Esophagus muscularis mucosa (tissue), 3 donors: ENCODE data around the gene DYNLL2.

Experiments
- POLR2A ChIP-seq: fragments of 450-650 bp; IDR thresholded peaks from one replicate; pipeline ENCODE4 v1.6.1; 2017; ENCODE audit warnings: antibody characterized with exemption, moderate library complexity, mild to moderate bottlenecking, low read depth
- TF ChIP-seq, protein P1 (sequence below), 3 experiments: fragments of 200-600 bp in 2 of 3; fragments of 450-650 bp in 1 of 3; sonication (generic) in 2 of 3; IDR thresholded peaks; one replicate each; pipeline ENCODE4 v1.5.1; 2017 to 2019; ENCODE audit warnings: antibody characterized with exemption in 3 of 3, mild to moderate bottlenecking in 2 of 3, moderate library complexity in 1 of 3

DNA sequence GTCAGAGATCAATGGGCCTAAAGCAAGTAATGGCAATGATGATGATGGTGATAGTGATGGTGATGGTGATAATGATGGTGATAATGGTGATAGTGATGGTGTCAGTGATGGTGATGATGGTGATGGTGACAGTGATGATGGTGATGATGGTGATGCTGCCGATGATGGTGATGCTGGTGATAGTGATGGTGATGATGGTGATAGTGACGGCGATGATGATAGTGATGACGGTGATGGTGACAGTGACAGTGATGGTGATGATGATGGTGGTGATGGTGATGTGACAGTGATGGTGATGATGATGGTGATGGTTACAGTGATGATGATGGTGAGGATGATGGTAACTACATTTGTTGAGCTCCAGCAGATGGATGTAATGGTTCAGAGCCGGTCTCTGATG, 34.2 kb downstream of the DYNLL2 start:
- TF ChIP-seq, protein P1, sequence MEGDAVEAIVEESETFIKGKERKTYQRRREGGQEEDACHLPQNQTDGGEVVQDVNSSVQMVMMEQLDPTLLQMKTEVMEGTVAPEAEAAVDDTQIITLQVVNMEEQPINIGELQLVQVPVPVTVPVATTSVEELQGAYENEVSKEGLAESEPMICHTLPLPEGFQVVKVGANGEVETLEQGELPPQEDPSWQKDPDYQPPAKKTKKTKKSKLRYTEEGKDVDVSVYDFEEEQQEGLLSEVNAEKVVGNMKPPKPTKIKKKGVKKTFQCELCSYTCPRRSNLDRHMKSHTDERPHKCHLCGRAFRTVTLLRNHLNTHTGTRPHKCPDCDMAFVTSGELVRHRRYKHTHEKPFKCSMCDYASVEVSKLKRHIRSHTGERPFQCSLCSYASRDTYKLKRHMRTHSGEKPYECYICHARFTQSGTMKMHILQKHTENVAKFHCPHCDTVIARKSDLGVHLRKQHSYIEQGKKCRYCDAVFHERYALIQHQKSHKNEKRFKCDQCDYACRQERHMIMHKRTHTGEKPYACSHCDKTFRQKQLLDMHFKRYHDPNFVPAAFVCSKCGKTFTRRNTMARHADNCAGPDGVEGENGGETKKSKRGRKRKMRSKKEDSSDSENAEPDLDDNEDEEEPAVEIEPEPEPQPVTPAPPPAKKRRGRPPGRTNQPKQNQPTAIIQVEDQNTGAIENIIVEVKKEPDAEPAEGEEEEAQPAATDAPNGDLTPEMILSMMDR (IDR thresholded peaks at IDR 0.05) = no peak
- no peak for TF ChIP-seq POLR2A
